ENCODE data around the gene NR1D1.

GRCh38 chr17:40110026-40110845, 9.8 kb upstream of the NR1D1 start:
- TF ChIP-seq MAX (IDR thresholded peaks at IDR 0.05): no peak
- TF ChIP-seq ZNF33B (CRISPR knock-in tag; IDR thresholded peaks at IDR 0.05): no peak
- TF ChIP-seq CC2D1A (CRISPR knock-in tag; IDR thresholded peaks at IDR 0.05): no peak
- TF ChIP-seq CTCF (CRISPR knock-in tag; IDR thresholded peaks at IDR 0.05): no peak
